ENCODE results near the gene MSANTD2. TPM values are rescaled to one million over a fixed set of nuclear protein-coding genes. Genes with fewer than 3 reads are reported as not detected.

Gene MSANTD2
- total and polyA plus RNA-seq, 11 donors, result 2.2 to 5.4 (median 3.1) TPM

DNA sequence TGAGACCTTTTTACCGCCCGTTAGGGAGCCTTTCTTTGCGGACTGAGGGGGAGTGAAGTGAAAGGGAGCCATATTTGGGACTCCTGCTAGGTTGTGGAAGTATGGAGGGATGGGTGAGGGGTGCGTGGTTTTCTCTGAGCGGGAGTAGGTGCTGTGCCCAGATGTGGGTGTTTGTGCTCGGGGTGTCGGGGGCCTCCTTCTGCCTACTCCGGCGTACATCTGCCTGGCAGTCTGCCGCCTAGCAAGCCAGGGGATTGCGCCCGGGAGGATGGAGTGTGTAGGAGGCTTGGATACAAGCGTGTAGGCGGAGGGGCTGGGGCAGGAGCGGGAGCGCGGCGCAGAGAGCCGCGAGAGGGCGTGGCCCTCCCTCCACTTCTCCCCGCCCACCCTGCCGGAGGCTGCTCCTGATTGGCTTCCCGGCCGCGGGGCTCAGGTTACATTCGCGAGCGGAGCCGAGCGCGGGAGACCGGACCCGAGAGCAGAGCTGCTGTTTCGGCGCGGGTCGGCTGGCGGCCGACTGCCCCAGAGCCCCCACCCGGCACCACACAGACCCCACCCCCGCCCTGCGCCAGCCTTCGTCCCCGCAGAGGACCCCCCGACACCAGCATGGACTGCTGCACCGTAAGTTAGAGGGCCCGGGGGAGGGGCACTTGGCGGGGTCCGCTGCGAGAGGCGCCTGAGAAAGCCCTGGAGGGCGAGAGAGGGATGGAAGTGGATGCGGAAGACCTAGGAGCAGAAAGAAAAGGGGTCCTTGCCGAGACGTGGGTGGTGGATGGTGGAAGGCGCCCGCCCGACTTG, 60.5 kb downstream of the MSANTD2 start, which contains the start of gene NRGN:
TSS of gene NRGN (plus strand) at position 464 of the 798 bp plus-strand sequence. CDS start at position 607, 143 bp downstream.
- H3K9me3 ChIP-seq, result no peaks in the 10 kb centered on the region
- H3K27ac ChIP-seq, result peak within 1 kb of the TSS in 6 of 12 donors; percentile 2 to 42 (median 28)
- TF ChIP-seq POLR2A (IDR thresholded peaks at IDR 0.05), result no peak
- TF ChIP-seq, protein P1, sequence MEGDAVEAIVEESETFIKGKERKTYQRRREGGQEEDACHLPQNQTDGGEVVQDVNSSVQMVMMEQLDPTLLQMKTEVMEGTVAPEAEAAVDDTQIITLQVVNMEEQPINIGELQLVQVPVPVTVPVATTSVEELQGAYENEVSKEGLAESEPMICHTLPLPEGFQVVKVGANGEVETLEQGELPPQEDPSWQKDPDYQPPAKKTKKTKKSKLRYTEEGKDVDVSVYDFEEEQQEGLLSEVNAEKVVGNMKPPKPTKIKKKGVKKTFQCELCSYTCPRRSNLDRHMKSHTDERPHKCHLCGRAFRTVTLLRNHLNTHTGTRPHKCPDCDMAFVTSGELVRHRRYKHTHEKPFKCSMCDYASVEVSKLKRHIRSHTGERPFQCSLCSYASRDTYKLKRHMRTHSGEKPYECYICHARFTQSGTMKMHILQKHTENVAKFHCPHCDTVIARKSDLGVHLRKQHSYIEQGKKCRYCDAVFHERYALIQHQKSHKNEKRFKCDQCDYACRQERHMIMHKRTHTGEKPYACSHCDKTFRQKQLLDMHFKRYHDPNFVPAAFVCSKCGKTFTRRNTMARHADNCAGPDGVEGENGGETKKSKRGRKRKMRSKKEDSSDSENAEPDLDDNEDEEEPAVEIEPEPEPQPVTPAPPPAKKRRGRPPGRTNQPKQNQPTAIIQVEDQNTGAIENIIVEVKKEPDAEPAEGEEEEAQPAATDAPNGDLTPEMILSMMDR (IDR thresholded peaks at IDR 0.05), result peak in 1 of 12 donors; percentile 25
- peak; percentile 92 to 95 (median 93) for DNase-seq
- WGBS, 4 donors, result 0 to 1% (median 1%) methylated on average over 24 to 59 of the region's 59 CpGs
- peaks cover 0 to 42% (median 16%) of the 10 kb centered on the region in 12 donors for H3K4me1 ChIP-seq
- H3K4me3 ChIP-seq, result peak within 1 kb of the TSS; percentile 37 to 78 (median 58)
- intact Hi-C loops (cut with DNase I), result loop anchor here in 4 of 10 donors (5.0 kb wide), 2 partner anchors 67 to 72 kb away; partner anchors contain the start of genes SIAE (in 3 of the 4) and SPA17 (in 3 of the 4)
- peak; percentile 95 to 99 (median 99) for ATAC-seq
- H3K27me3 ChIP-seq, result peaks cover 0 to 38% (median 13%) of the 10 kb centered on the region in 9 donors
- no peaks in the 10 kb centered on the region for H3K36me3 ChIP-seq

DNA sequence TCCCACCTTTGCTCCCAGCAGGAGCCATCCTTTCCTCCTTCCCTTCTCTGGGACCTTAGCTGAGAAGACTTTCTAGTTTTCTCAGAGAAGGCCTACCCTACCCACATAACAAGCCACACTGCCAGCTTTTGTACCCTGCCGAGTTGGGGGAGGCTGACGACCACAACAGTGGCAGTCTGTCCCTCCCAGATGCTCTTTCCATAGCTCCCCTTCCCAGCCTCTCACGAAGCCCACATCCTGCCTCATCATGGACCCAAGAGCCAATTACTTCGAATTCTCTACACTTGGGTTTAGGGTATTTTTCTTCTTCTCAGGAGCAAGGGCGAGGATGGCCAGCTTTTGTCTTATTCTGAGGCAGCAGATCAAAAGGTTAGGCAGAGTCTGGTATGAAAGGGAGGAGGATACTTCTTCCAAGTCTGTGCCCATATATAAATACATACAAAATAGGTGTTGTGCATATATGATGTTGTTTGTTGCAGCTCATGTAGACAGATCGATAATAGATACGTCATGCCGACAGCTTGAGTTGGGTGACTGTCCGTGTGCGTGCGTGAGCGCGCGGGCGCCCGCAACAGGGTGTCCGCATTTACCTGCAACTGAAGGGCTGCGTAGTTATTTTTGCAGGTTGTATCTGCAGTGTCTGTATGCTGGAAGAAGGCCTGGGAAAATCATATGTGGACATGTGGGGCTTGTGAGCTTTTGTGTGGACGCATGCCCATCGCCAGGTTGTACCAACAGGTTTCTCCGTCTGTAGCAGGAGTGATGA, 61.3 kb downstream of the MSANTD2 start:
- DNase-seq, result no peak
- TF ChIP-seq POLR2A (IDR thresholded peaks at IDR 0.05), result no peak
- TF ChIP-seq, protein P1 (IDR thresholded peaks at IDR 0.05), result no peak
- Histone ChIP-seq H3K4me1 (peaks cover 0 to 42% (median 16%) of the 10 kb centered on the region in 12 donors), H3K27ac (peak overlapping the region in 1 of 12 donors; percentile 16), H3K4me3 (peak overlapping the region in 8 of 12 donors; percentile 56 to 78 (median 62)), H3K27me3 (peaks cover 0 to 33% (median 5%) of the 10 kb centered on the region in 9 donors), H3K36me3 (no peaks in the 10 kb centered on the region), H3K9me3 (no peaks in the 10 kb centered on the region)
- intact Hi-C loops (cut with DNase I), result no loop called here
- no peak for ATAC-seq
- 56 to 64% (median 59%) methylated on average over 21 of the region's 21 CpGs for WGBS, 4 donors

DNA sequence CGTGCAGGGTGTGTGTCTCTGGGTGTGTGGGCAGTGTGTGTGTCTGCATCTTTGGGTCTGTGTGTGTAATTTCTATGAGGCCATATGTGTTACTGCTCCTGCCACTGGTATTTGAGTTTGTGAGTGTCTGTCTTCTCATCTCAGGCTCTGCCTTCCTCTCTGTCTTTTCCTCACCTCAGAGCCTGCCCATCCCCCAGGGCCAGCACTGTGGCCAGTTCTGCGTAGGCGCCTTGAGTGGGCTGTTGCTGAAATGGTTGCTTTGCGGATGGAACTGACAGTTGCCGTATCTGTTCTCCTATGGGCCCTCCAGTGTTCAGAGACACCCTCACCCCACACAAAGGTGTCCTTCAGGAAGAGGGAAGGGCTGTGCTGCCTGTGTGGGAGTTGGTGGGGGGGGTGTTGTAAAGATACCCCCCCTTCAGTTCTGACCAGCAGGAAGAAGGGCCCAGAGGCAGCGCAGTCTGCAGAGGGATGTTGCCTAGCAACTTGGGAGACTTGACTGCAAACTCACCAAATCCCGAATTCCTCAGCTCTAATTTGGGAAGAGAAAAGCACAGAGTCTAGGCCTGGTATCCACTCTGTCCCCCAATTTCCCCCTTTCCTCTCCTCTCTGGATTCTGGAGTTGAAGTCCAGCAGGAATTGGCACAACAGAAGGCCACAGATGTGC, 62.4 kb downstream of the MSANTD2 start:
- WGBS, 4 donors, result 73 to 85% (median 76%) methylated on average over 7 of the region's 7 CpGs
- TF ChIP-seq, protein P1 (IDR thresholded peaks at IDR 0.05), result no peak
- TF ChIP-seq POLR2A (IDR thresholded peaks at IDR 0.05), result no peak
- Histone ChIP-seq H3K27me3 (peaks cover 0 to 33% (median 5%) of the 10 kb centered on the region in 9 donors), H3K4me3 (no peak overlapping the region), H3K27ac (peak overlapping the region in 2 of 12 donors; percentile 16 to 26), H3K4me1 (peaks cover 0 to 48% (median 16%) of the 10 kb centered on the region in 12 donors), H3K9me3 (no peaks in the 10 kb centered on the region), H3K36me3 (no peaks in the 10 kb centered on the region)
- intact Hi-C loops (cut with DNase I), result no loop called here
- no peak for ATAC-seq
- DNase-seq, result no peak
